CD14-positive monocyte (primary cell): ENCODE results near the gene FAM89A. TPM values are rescaled to one million over a fixed set of nuclear protein-coding genes. Genes with fewer than 3 reads are reported as not detected.

Experiments used
- DNase-seq, 3 donors: peaks; one replicate each; pipeline ENCODE4 v3.0.0-alpha.2; 2011 to 2022
- H2AFZ ChIP-seq: 2 replicates; pipeline ENCODE4 v1.6.0; 2012; ENCODE audit warnings: mild to moderate bottlenecking, low read depth, low read length, inconsistent platforms; ENCODE audit not compliant: insufficient read depth, poor library complexity, severe bottlenecking
- H3K27ac ChIP-seq, 2 donors: 1 replicate in 1 of 2; 2 replicates in 1 of 2; pipeline ENCODE4 v1.5.1; 2012 to 2013; ENCODE audit warnings: low read length in 2 of 2, control low read depth in 1 of 2, inconsistent platforms in 1 of 2, low read depth in 1 of 2, mild to moderate bottlenecking in 1 of 2
- H3K27me3 ChIP-seq, 2 donors: one replicate each; pipeline versions ENCODE4 v1.6.0 to v1.6.1; 2011 to 2013; ENCODE audit warnings: low read length in 2 of 2; ENCODE audit not compliant: control insufficient read depth in 2 of 2, insufficient read depth in 2 of 2
- H3K36me3 ChIP-seq, 2 donors: replicated peaks in 1 of 2; 1 replicate in 1 of 2; 2 replicates in 1 of 2; pipeline versions ENCODE4 v1.5.1 to v1.6.1; 2012 to 2013; ENCODE audit warnings: low read length in 2 of 2, control low read depth in 1 of 2, inconsistent platforms in 1 of 2, mild to moderate bottlenecking in 1 of 2; ENCODE audit not compliant: insufficient read depth in 2 of 2, control insufficient read depth in 1 of 2
- H3K4me1 ChIP-seq, 2 donors: 1 replicate in 1 of 2; 2 replicates in 1 of 2; pipeline versions ENCODE4 v1.5.1 to v1.6.1; 2012 to 2013; ENCODE audit warnings: low read length in 2 of 2, control low read depth in 1 of 2, inconsistent platforms in 1 of 2, mild to moderate bottlenecking in 1 of 2, moderate library complexity in 1 of 2; ENCODE audit not compliant: insufficient read depth in 2 of 2, control insufficient read depth in 1 of 2
- H3K4me2 ChIP-seq: replicated peaks from 2 replicates; pipeline ENCODE3; 2012; ENCODE audit warnings: low read length, moderate library complexity, mild to moderate bottlenecking; ENCODE audit not compliant: poor library complexity, severe bottlenecking; ENCODE audit errors: extremely low read depth
- H3K4me3 ChIP-seq, 3 experiments: fragments of 200-600 bp in 1 of 3; sonication (generic) in 1 of 3; replicated peaks in 1 of 3; 1 replicate in 2 of 3; 2 replicates in 1 of 3; pipeline ENCODE4 v1.5.1; 2011 to 2013; ENCODE audit warnings: low read length in 3 of 3, mild to moderate bottlenecking in 3 of 3, control low read depth in 2 of 3, low read depth in 2 of 3, inconsistent platforms in 1 of 3, moderate library complexity in 1 of 3
- H3K79me2 ChIP-seq: 2 replicates; pipeline ENCODE4 v1.6.0; 2012; ENCODE audit warnings: mild to moderate bottlenecking, control low read depth, inconsistent platforms, low read length, moderate library complexity; ENCODE audit not compliant: insufficient read depth
- H3K9ac ChIP-seq: 2 replicates; pipeline ENCODE4 v1.6.0; 2017; ENCODE audit warnings: low read length, mild to moderate bottlenecking; ENCODE audit not compliant: insufficient read depth, poor library complexity, severe bottlenecking
- H3K9me3 ChIP-seq, 2 donors: replicated peaks in 1 of 2; 1 replicate in 1 of 2; 2 replicates in 1 of 2; pipeline versions ENCODE4 v1.5.1 to v1.6.1; 2012 to 2013; ENCODE audit warnings: low read length in 2 of 2, control low read depth in 1 of 2; ENCODE audit not compliant: control insufficient read depth in 1 of 2, insufficient read depth in 1 of 2
- H4K20me1 ChIP-seq: 2 replicates; pipeline ENCODE4 v1.6.0; 2012; ENCODE audit warnings: mild to moderate bottlenecking, low read length, control low read depth, moderate library complexity; ENCODE audit not compliant: insufficient read depth
- H3K27ac Mint-ChIP-seq, 7 donors: one replicate each; pipeline ENCODE4 v1.8.0; 2020; ENCODE audit warnings: mild to moderate bottlenecking in 7 of 7, mixed read lengths in 7 of 7, moderate library complexity in 6 of 7, inconsistent platforms in 2 of 7
- H3K27me3 Mint-ChIP-seq, 3 donors: one replicate each; pipeline ENCODE4 v1.8.0; 2021 to 2022; ENCODE audit warnings: low read depth in 3 of 3, mild to moderate bottlenecking in 3 of 3, mixed read lengths in 3 of 3, moderate library complexity in 3 of 3, inconsistent platforms in 1 of 3
- H3K36me3 Mint-ChIP-seq, 2 donors: one replicate each; pipeline ENCODE4 v1.8.0; 2020; ENCODE audit warnings: mixed read lengths in 2 of 2, inconsistent platforms in 1 of 2, mild to moderate bottlenecking in 1 of 2
- H3K4me1 Mint-ChIP-seq: one replicate; pipeline ENCODE4 v1.8.0; 2020; ENCODE audit warnings: mild to moderate bottlenecking, mixed read lengths
- H3K4me3 Mint-ChIP-seq, 2 donors: one replicate each; pipeline ENCODE4 v1.8.0; 2020; ENCODE audit warnings: mild to moderate bottlenecking in 2 of 2, mixed read lengths in 2 of 2, moderate library complexity in 1 of 2
- H3K9me3 Mint-ChIP-seq, 7 donors: one replicate each; pipeline ENCODE4 v1.8.0; 2020 to 2022; ENCODE audit warnings: mixed read lengths in 7 of 7, mild to moderate bottlenecking in 6 of 7, moderate library complexity in 6 of 7, inconsistent platforms in 2 of 7
- WGBS: methylation state at CpG from one replicate; pipeline ENCODE4 v1.1.5; 2013; ENCODE audit warnings: missing lambda C conversion rate; ENCODE audit not compliant: insufficient coverage; 5-methylcytosine and 5-hydroxymethylcytosine counted together
- intact Hi-C, 2 donors: fragments of 100-400 bp; cut with micrococcal nuclease; formaldehyde crosslinking; loops; one replicate each; pipeline versions ENCODE4 v1.15.0 to v1.15.1; 2023
- polyA plus RNA-seq, 3 donors: library from polyadenylated mRNA; depleted of rRNA in 1 of 3; unstranded in 2 of 3; stranded (reverse) in 1 of 3; fragments of 300-500 nt in 2 of 3; fragments of >200 nt in 1 of 3; fragmentation: Illumina TruSeq in 2 of 3; gene quantifications; 1 replicate in 2 of 3; 2 replicates in 1 of 3; pipeline ENCODE4 v1.2.3, GENCODE V29; 2012 to 2021
- TF ChIP-seq, protein P1 (sequence below): fragments of 200-600 bp; IDR thresholded peaks from one replicate; pipeline ENCODE4 v1.8.0; 2022; ENCODE audit warnings: antibody characterized with exemption, mild to moderate bottlenecking

FAM89A gene
- polyA plus RNA-seq, 3 donors = 2.0 to 11.7 (median 4.4) TPM

DNA sequence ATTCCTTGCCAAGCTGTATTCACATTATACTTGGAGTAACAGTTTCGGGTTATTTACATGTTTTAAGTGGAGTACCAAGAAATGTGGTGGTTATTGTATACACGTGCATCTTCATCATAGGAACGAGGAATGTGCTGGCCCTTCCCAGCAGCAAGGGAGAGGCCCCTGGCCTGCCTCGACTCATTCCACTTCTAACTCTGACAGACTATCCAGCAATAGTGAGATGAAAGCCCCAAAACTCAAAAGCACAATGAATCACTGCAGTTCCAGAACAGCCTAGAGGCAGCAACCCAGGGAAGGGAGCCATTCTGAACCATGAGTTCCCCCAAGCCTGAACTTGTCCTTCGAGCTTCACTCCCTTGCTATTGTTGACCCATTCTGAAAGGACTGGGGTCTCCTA lies 23.1 kb downstream of the FAM89A start:
- no peaks in the 10 kb centered on the region for H3K36me3 ChIP-seq

DNA sequence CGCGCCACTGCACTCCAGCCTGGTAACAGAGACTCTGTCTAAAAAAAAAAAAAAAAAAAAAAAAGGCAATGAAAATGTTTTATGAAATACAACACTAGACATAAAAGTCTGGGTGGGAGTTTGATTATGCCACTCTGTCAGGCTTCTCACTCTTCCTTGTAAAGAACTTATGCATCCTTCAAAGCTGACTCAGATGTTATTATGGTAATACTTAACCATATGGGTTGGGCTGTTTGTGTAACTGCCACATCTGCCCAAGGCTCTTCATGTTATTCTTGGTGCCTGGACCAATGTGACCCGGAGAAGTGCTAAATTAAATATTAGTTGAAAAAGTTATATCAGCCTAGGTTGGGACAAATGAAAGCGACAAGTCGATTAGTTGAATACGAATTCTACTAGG lies 23.8 kb downstream of the FAM89A start:
- DNase-seq = no peak
- Histone ChIP-seq H3K79me2 (no peaks in the 10 kb centered on the region), H4K20me1 (no peaks in the 10 kb centered on the region), H3K4me3 (no peak overlapping the region), H3K27me3 (no peaks in the 10 kb centered on the region), H3K27ac (no peak overlapping the region), H3K9me3 (no peaks in the 10 kb centered on the region), H3K36me3 (no peaks in the 10 kb centered on the region), H2AFZ (no peak overlapping the region), H3K4me1 (peaks cover 19 to 21% of the 10 kb centered on the region in 2 donors), H3K9ac (no peak overlapping the region), H3K4me2 (no peak overlapping the region)
- Mint-ChIP-seq H3K4me1 (peaks cover 21% of the 10 kb centered on the region), H3K36me3 (peaks cover 4 to 8% of the 10 kb centered on the region in 2 donors), H3K27ac (no peak overlapping the region), H3K4me3 (no peak overlapping the region), H3K27me3 (peaks cover 0 to 3% (median 0%) of the 10 kb centered on the region in 3 donors), H3K9me3 (peaks cover 0 to 2% (median 0%) of the 10 kb centered on the region in 7 donors)
- intact Hi-C loops = no loop called here
- 94% methylated on average over 4 of the region's 6 CpGs for WGBS
- TF ChIP-seq, protein P1, sequence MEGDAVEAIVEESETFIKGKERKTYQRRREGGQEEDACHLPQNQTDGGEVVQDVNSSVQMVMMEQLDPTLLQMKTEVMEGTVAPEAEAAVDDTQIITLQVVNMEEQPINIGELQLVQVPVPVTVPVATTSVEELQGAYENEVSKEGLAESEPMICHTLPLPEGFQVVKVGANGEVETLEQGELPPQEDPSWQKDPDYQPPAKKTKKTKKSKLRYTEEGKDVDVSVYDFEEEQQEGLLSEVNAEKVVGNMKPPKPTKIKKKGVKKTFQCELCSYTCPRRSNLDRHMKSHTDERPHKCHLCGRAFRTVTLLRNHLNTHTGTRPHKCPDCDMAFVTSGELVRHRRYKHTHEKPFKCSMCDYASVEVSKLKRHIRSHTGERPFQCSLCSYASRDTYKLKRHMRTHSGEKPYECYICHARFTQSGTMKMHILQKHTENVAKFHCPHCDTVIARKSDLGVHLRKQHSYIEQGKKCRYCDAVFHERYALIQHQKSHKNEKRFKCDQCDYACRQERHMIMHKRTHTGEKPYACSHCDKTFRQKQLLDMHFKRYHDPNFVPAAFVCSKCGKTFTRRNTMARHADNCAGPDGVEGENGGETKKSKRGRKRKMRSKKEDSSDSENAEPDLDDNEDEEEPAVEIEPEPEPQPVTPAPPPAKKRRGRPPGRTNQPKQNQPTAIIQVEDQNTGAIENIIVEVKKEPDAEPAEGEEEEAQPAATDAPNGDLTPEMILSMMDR = no peak

More for the DNA sequence above, 23.1 kb downstream of the FAM89A start:
- Histone ChIP-seq H3K4me3 (no peak overlapping the region), H4K20me1 (no peaks in the 10 kb centered on the region), H2AFZ (no peak overlapping the region), H3K9me3 (no peaks in the 10 kb centered on the region), H3K27me3 (no peaks in the 10 kb centered on the region), H3K4me2 (no peak overlapping the region), H3K79me2 (no peaks in the 10 kb centered on the region), H3K9ac (no peak overlapping the region), H3K27ac (no peak overlapping the region), H3K4me1 (peaks cover 25 to 27% of the 10 kb centered on the region in 2 donors)
- no peak overlapping the region for H3K27ac Mint-ChIP-seq
- peaks cover 0 to 3% (median 0%) of the 10 kb centered on the region in 3 donors for H3K27me3 Mint-ChIP-seq
- H3K36me3 Mint-ChIP-seq = peaks cover 4 to 8% of the 10 kb centered on the region in 2 donors
- H3K9me3 Mint-ChIP-seq = peaks cover 0 to 2% (median 0%) of the 10 kb centered on the region in 7 donors
- peaks cover 28% of the 10 kb centered on the region for H3K4me1 Mint-ChIP-seq
- intact Hi-C loops = no loop called here
- no peak for DNase-seq
- 97% methylated on average over 4 of the region's 5 CpGs for WGBS
- TF ChIP-seq, protein P1 = no peak
- H3K4me3 Mint-ChIP-seq = no peak overlapping the region
